Nephron progenitor cell (in vitro differentiated cells): ENCODE data around the gene LYPD1.

Experiments used
- DNase-seq: peaks from one replicate; pipeline ENCODE4 v3.0.0; 2021
- H3K27ac Mint-ChIP-seq: 2 replicates; pipeline ENCODE4 v1.8.0; 2021; ENCODE audit warnings: mild to moderate bottlenecking, moderate library complexity, mixed read lengths
- H3K27me3 Mint-ChIP-seq: 2 replicates; pipeline ENCODE4 v1.8.0; 2021; ENCODE audit warnings: mild to moderate bottlenecking, low read depth, mixed read lengths; ENCODE audit not compliant: poor library complexity
- H3K36me3 Mint-ChIP-seq: 2 replicates; pipeline ENCODE4 v1.8.0; 2021; ENCODE audit warnings: low read depth, mixed read lengths
- H3K4me1 Mint-ChIP-seq: 2 replicates; pipeline ENCODE4 v1.8.0; 2021; ENCODE audit warnings: mixed read lengths
- H3K4me3 Mint-ChIP-seq: 2 replicates; pipeline ENCODE4 v1.8.0; 2021; ENCODE audit warnings: mild to moderate bottlenecking, moderate library complexity, mixed read lengths
- H3K9me3 Mint-ChIP-seq: 2 replicates; pipeline ENCODE4 v1.8.0; 2021; ENCODE audit warnings: mild to moderate bottlenecking, moderate library complexity, mixed read lengths
- CTCF ChIP-seq: fragments of 200-600 bp; sonication (generic); IDR thresholded peaks from 2 replicates; pipeline ENCODE4 v1.5.0; 2021; ENCODE audit warnings: antibody characterized with exemption

LYPD1 gene

GRCh38 chr2:132664096-132664495 lies 5.9 kb downstream of the LYPD1 start:
- Mint-ChIP-seq H3K4me1 (peaks cover 96% of the 10 kb centered on the region), H3K27me3 (peaks cover 10% of the 10 kb centered on the region)
- DNase-seq = no peak

GRCh38 chr2:132662732-132663131 lies 7.3 kb downstream of the LYPD1 start:
- DNase-seq = peak; percentile 16
- Mint-ChIP-seq H3K4me1 (peaks cover 100% of the 10 kb centered on the region), H3K27ac (peak overlapping the region; percentile 49), H3K27me3 (no peaks in the 10 kb centered on the region), H3K9me3 (no peaks in the 10 kb centered on the region), H3K36me3 (peaks cover 34% of the 10 kb centered on the region), H3K4me3 (peak overlapping the region; percentile 11)
- no peak for TF ChIP-seq CTCF

More at GRCh38 chr2:132664096-132664495, 5.9 kb downstream of the LYPD1 start:
- H3K36me3 Mint-ChIP-seq = peaks cover 22% of the 10 kb centered on the region
- no peak for TF ChIP-seq CTCF
- H3K4me3 Mint-ChIP-seq = no peak overlapping the region
- H3K27ac Mint-ChIP-seq = no peak overlapping the region
- no peaks in the 10 kb centered on the region for H3K9me3 Mint-ChIP-seq

GRCh38 chr2:132659331-132659730 lies 10.7 kb downstream of the LYPD1 start:
- peaks cover 87% of the 10 kb centered on the region for H3K4me1 Mint-ChIP-seq
- H3K27me3 Mint-ChIP-seq = no peaks in the 10 kb centered on the region
- H3K27ac Mint-ChIP-seq = peak overlapping the region; percentile 21
- no peak overlapping the region for H3K4me3 Mint-ChIP-seq
- DNase-seq = no peak
- TF ChIP-seq CTCF = no peak
- H3K9me3 Mint-ChIP-seq = peaks cover 3% of the 10 kb centered on the region
- peaks cover 59% of the 10 kb centered on the region for H3K36me3 Mint-ChIP-seq

GRCh38 chr2:132656266-132656975 lies 13.6 kb downstream of the LYPD1 start:
- Mint-ChIP-seq H3K4me1 (peaks cover 60% of the 10 kb centered on the region), H3K27ac (no peak overlapping the region), H3K36me3 (peaks cover 56% of the 10 kb centered on the region), H3K4me3 (no peak overlapping the region), H3K9me3 (peaks cover 3% of the 10 kb centered on the region), H3K27me3 (no peaks in the 10 kb centered on the region)
- no peak for TF ChIP-seq CTCF
- DNase-seq = no peak

GRCh38 chr2:132654968-132655367 lies 15.0 kb downstream of the LYPD1 start:
- Mint-ChIP-seq H3K27me3 (no peaks in the 10 kb centered on the region), H3K9me3 (peaks cover 3% of the 10 kb centered on the region), H3K36me3 (peaks cover 43% of the 10 kb centered on the region), H3K27ac (no peak overlapping the region), H3K4me1 (peaks cover 53% of the 10 kb centered on the region), H3K4me3 (no peak overlapping the region)
- DNase-seq = no peak
- no peak for TF ChIP-seq CTCF

GRCh38 chr2:132654335-132654734 lies 15.7 kb downstream of the LYPD1 start:
- Mint-ChIP-seq H3K27ac (no peak overlapping the region), H3K9me3 (peaks cover 3% of the 10 kb centered on the region), H3K27me3 (no peaks in the 10 kb centered on the region), H3K4me3 (no peak overlapping the region), H3K36me3 (peaks cover 41% of the 10 kb centered on the region), H3K4me1 (peaks cover 47% of the 10 kb centered on the region)
- TF ChIP-seq CTCF = no peak
- no peak for DNase-seq
